HG03575 (cell line): Measurements from ENCODE around the gene PKN2.

Experiments
- ATAC-seq: cut with Tn5 transposase; IDR thresholded peaks from one replicate; pipeline ENCODE4 v1.9.1; 2021; ENCODE audit not compliant: unreplicated experiment, insufficient number of reproducible peaks, low FRiP score; ENCODE audit errors: extremely low read depth

Gene PKN2

GRCh38 chr1:88727205-88727604 is 43.1 kb downstream of the PKN2 start:
- no peak for ATAC-seq

GRCh38 chr1:88729297-88729696 is 45.2 kb downstream of the PKN2 start:
- ATAC-seq = no peak

- no peak for ATAC-seq
Observed at GRCh38 chr1:88730132-88730675, 46.1 kb downstream of the PKN2 start.

- ATAC-seq = no peak
Observed at GRCh38 chr1:88730995-88731394, 46.9 kb downstream of the PKN2 start.

GRCh38 chr1:88731475-88732269 is 47.6 kb downstream of the PKN2 start:
- ATAC-seq = no peak

GRCh38 chr1:88735382-88735781 is 51.3 kb downstream of the PKN2 start:
- ATAC-seq = no peak

GRCh38 chr1:88735909-88736308 is 51.8 kb downstream of the PKN2 start:
- no peak for ATAC-seq

- no peak for ATAC-seq
Observed at GRCh38 chr1:88736633-88737248, 52.7 kb downstream of the PKN2 start.

- no peak for ATAC-seq
Observed at GRCh38 chr1:88737338-88737927, 53.4 kb downstream of the PKN2 start.

- no peak for ATAC-seq
Observed at GRCh38 chr1:88740784-88741183, 56.7 kb downstream of the PKN2 start.

- no peak for ATAC-seq
Observed at GRCh38 chr1:88741413-88741812, 57.3 kb downstream of the PKN2 start.

GRCh38 chr1:88742531-88742930 is 58.5 kb downstream of the PKN2 start:
- no peak for ATAC-seq

- no peak for ATAC-seq
Observed at GRCh38 chr1:88744142-88744541, 60.1 kb downstream of the PKN2 start.

GRCh38 chr1:88746916-88747315 is 62.8 kb downstream of the PKN2 start:
- ATAC-seq = no peak

- ATAC-seq = no peak
Observed at GRCh38 chr1:88751714-88752113, 67.6 kb downstream of the PKN2 start.

GRCh38 chr1:88753506-88753905 is 69.4 kb downstream of the PKN2 start:
- no peak for ATAC-seq

- no peak for ATAC-seq
Observed at GRCh38 chr1:88763649-88764406, 79.8 kb downstream of the PKN2 start.

GRCh38 chr1:88768187-88768586 is 84.1 kb downstream of the PKN2 start:
- ATAC-seq = no peak

- no peak for ATAC-seq
Observed at GRCh38 chr1:88768816-88769215, 84.7 kb downstream of the PKN2 start.
